K562 (cell line): ENCODE measurements around the gene APOC1. TPM values are rescaled to one million over a fixed set of nuclear protein-coding genes. Genes with fewer than 3 reads are reported as not detected.
A peak's percentile ranks its signal among the peaks of the same experiment; 100 is the strongest.

Experiments used
- BCL6 ChIP-seq: fragments of 250-450 bp; sonication (Bioruptor Pico); IDR thresholded peaks from 2 replicates; pipeline ENCODE4 v1.4.0; 2020
- BCOR ChIP-seq: fragments of 450-650 bp; IDR thresholded peaks from 2 replicates; pipeline ENCODE4 v1.6.1; 2016
- BDP1 ChIP-seq: IDR thresholded peaks from 3 replicates; pipeline ENCODE4 v1.6.1; 2011; ENCODE audit not compliant: insufficient read length, insufficient read depth
- ILK ChIP-seq: fragments of 450-650 bp; IDR thresholded peaks from 2 replicates; pipeline ENCODE4 v1.6.1; 2016; ENCODE audit warnings: missing genetic modification characterization, low read depth, mild to moderate bottlenecking, missing compliant biosample characterization, moderate library complexity, borderline replicate concordance
- KLF6 ChIP-seq: fragments of 250-450 bp; sonication (Bioruptor Pico); IDR thresholded peaks from 2 replicates; pipeline ENCODE4 v1.4.0; 2020; ENCODE audit warnings: mild to moderate bottlenecking, moderate library complexity, borderline replicate concordance
- MAFF ChIP-seq: IDR thresholded peaks from 2 replicates; pipeline ENCODE4 v1.6.1; 2012; ENCODE audit warnings: low read length, improper control_type of control experiment
- MCM3 ChIP-seq: fragments of 450-650 bp; IDR thresholded peaks from 2 replicates; pipeline ENCODE4 v1.6.1; 2016
- MEF2D ChIP-seq: conservative IDR thresholded peaks from 2 replicates; pipeline ENCODE4 v1.6.1; 2016; ENCODE audit warnings: low read depth, missing genetic modification characterization, missing compliant biosample characterization
- NFE2 ChIP-seq: IDR thresholded peaks from 2 replicates; pipeline ENCODE4 v1.6.1; 2014; ENCODE audit warnings: antibody characterized with exemption, low read depth
- PCBP1 ChIP-seq: fragments of 200-400 bp; formaldehyde crosslinking; IDR thresholded peaks from 2 replicates; pipeline ENCODE4 v1.6.1; 2018; ENCODE audit warnings: mild to moderate bottlenecking, low read depth, low read length; ENCODE audit not compliant: poor library complexity, severe bottlenecking
- PCBP2 ChIP-seq: fragments of 200-400 bp; formaldehyde crosslinking; IDR thresholded peaks from 2 replicates; pipeline ENCODE4 v1.6.1; 2018; ENCODE audit warnings: low read length, low read depth, mild to moderate bottlenecking, moderate library complexity; ENCODE audit not compliant: poor library complexity, severe bottlenecking
- PURB ChIP-seq: sonication (generic); formaldehyde crosslinking; IDR thresholded peaks from 2 replicates; pipeline ENCODE4 v1.9.0; 2021; ENCODE audit warnings: low read depth, mild to moderate bottlenecking, missing genetic modification reagents
- RBM15 ChIP-seq: fragments of 200-400 bp; formaldehyde crosslinking; IDR thresholded peaks from 2 replicates; pipeline ENCODE4 v1.6.1; 2018; ENCODE audit warnings: mild to moderate bottlenecking, low read length, moderate library complexity; ENCODE audit not compliant: insufficient read depth
- SIN3A ChIP-seq, 2 experiments: fragments of 150-350 bp in 1 of 2; IDR thresholded peaks; 2 replicates each; pipeline ENCODE4 v1.6.1; 2011 to 2016; ENCODE audit warnings: borderline replicate concordance in 2 of 2, low read depth in 2 of 2, low read length in 2 of 2, mild to moderate bottlenecking in 2 of 2, moderate library complexity in 2 of 2; ENCODE audit not compliant: control insufficient read depth in 1 of 2
- SUPT5H ChIP-seq: fragments of 450-650 bp; IDR thresholded peaks from 2 replicates; pipeline ENCODE4 v1.6.1; 2016
- ZBED1 ChIP-seq: IDR thresholded peaks from 2 replicates; pipeline ENCODE4 v1.6.1; 2014
- ZNF143 ChIP-seq: sonication (generic); formaldehyde crosslinking; IDR thresholded peaks from 2 replicates; pipeline ENCODE4 v1.9.0; 2022; ENCODE audit warnings: mild to moderate bottlenecking, missing genetic modification reagents
- ZNF253 ChIP-seq: fragments of 250-450 bp; sonication (Bioruptor Pico); conservative IDR thresholded peaks from 2 replicates; pipeline ENCODE4 v1.6.1; 2021; ENCODE audit warnings: mild to moderate bottlenecking
- ZNF436 ChIP-seq: fragments of 250-450, 450-650 bp; sonication (Bioruptor Pico); formaldehyde crosslinking; IDR thresholded peaks from 2 replicates; pipeline ENCODE4 v1.7.0; 2020; ENCODE audit warnings: mild to moderate bottlenecking
- ZNF668 ChIP-seq: fragments of 250-450 bp; sonication (Bioruptor Pico); IDR thresholded peaks from 2 replicates; pipeline ENCODE4 v1.8.0; 2022; ENCODE audit warnings: mild to moderate bottlenecking, inconsistent platforms
- ZSCAN29 ChIP-seq: fragments of 450-650 bp; IDR thresholded peaks from 2 replicates; pipeline ENCODE4 v1.6.1; 2017
- polyA plus RNA-seq, 8 experiments: library from polyadenylated mRNA; depleted of rRNA in 4 of 8; stranded (reverse) in 5 of 8; unstranded in 3 of 8; fragments of >200 nt; fragmentation: Nextera tagmentation in 2 of 8; fragmentation: Illumina TruSeq in 1 of 8; extraction: Ambion mirVana in 2 of 8; extraction: Trizol in 1 of 8; gene quantifications; 2 replicates each; pipeline versions ENCODE4 v1.2.1 to v1.2.3, GENCODE V29; 2011 to 2014; ENCODE audit warnings: inconsistent platforms in 1 of 8, missing spikeins in 1 of 8
- total RNA-seq, 7 experiments: library from RNA; depleted of rRNA in 6 of 7; stranded (reverse); fragments of >200 nt in 6 of 7; fragmentation: Illumina TruSeq in 2 of 7; extraction: Trizol in 2 of 7; gene quantifications; 2 replicates each; pipeline versions ENCODE4 v1.2.1 to v1.2.3, GENCODE V29; 2011 to 2021; ENCODE audit warnings: low replicate concordance in 1 of 7
- TF ChIP-seq, protein P1 (sequence below): fragments of 450-650 bp; formaldehyde crosslinking; IDR thresholded peaks from 2 replicates; pipeline ENCODE4 v1.4.0; 2020; ENCODE audit warnings: mild to moderate bottlenecking, moderate library complexity
- TF ChIP-seq, protein P2 (sequence below): sonication (generic); formaldehyde crosslinking; IDR thresholded peaks from 2 replicates; pipeline ENCODE4 v1.8.0; 2022; ENCODE audit warnings: mild to moderate bottlenecking, missing genetic modification reagents
- TF ChIP-seq, protein P3 (sequence below), 2 experiments: fragments of 450-650 bp; conservative IDR thresholded peaks; 2 replicates each; pipeline ENCODE4 v1.6.1; 2017; ENCODE audit warnings: mild to moderate bottlenecking in 2 of 2, moderate library complexity in 2 of 2

The APOC1 gene
- total and polyA plus RNA-seq, 9 of the 15 experiments (the other 6 are each of a cell fraction or from before 2014, with no cell fraction given): 115 to 408 (median 220) TPM

- TF ChIP-seq BCOR (0 out of 2 replicates have a peak, but pooled peaks have one; percentile 9), ZNF253 (CRISPR knock-in tag) (no peak), BCL6 (CRISPR knock-in tag) (no peak), PURB (CRISPR knock-in tag) (no peak), MEF2D (tag) (no peak), PCBP2 (no peak), NFE2 (no peak), ZNF668 (CRISPR knock-in tag) (no peak), ZBED1 (no peak), KLF6 (no peak), MCM3 (no peak), RBM15 (no peak), ZNF143 (CRISPR knock-in tag) (no peak), PCBP1 (no peak), ZNF436 (no peak), MAFF (no peak), ZSCAN29 (no peak), ILK (tag) (no peak), SIN3A (IDR thresholded peaks at IDR 0.05; ENCODE audit: borderline replicate concordance in 2 of 2, control insufficient read depth in 1 of 2, low read depth in 2 of 2, low read length in 2 of 2) (peak in 1 of 2 experiments; percentile 30; a peak in 2 of 4 replicates), SUPT5H (peak; percentile 81), BDP1 (no peak)
- TF ChIP-seq, protein P1, sequence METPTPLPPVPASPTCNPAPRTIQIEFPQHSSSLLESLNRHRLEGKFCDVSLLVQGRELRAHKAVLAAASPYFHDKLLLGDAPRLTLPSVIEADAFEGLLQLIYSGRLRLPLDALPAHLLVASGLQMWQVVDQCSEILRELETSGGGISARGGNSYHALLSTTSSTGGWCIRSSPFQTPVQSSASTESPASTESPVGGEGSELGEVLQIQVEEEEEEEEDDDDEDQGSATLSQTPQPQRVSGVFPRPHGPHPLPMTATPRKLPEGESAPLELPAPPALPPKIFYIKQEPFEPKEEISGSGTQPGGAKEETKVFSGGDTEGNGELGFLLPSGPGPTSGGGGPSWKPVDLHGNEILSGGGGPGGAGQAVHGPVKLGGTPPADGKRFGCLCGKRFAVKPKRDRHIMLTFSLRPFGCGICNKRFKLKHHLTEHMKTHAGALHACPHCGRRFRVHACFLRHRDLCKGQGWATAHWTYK (CRISPR knock-in tag): no peak
- TF ChIP-seq, protein P2, sequence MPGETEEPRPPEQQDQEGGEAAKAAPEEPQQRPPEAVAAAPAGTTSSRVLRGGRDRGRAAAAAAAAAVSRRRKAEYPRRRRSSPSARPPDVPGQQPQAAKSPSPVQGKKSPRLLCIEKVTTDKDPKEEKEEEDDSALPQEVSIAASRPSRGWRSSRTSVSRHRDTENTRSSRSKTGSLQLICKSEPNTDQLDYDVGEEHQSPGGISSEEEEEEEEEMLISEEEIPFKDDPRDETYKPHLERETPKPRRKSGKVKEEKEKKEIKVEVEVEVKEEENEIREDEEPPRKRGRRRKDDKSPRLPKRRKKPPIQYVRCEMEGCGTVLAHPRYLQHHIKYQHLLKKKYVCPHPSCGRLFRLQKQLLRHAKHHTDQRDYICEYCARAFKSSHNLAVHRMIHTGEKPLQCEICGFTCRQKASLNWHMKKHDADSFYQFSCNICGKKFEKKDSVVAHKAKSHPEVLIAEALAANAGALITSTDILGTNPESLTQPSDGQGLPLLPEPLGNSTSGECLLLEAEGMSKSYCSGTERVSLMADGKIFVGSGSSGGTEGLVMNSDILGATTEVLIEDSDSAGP (CRISPR knock-in tag): no peak
- TF ChIP-seq, protein P3, sequence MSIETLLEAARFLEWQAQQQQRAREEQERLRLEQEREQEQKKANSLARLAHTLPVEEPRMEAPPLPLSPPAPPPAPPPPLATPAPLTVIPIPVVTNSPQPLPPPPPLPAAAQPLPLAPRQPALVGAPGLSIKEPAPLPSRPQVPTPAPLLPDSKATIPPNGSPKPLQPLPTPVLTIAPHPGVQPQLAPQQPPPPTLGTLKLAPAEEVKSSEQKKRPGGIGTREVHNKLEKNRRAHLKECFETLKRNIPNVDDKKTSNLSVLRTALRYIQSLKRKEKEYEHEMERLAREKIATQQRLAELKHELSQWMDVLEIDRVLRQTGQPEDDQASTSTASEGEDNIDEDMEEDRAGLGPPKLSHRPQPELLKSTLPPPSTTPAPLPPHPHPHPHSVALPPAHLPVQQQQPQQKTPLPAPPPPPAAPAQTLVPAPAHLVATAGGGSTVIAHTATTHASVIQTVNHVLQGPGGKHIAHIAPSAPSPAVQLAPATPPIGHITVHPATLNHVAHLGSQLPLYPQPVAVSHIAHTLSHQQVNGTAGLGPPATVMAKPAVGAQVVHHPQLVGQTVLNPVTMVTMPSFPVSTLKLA (conservative IDR thresholded peaks at IDR 0.05): 0 out of 4 replicates have a peak, but pooled peaks of 1 of the 2 experiments have one; percentile 18
These were observed 10.6 kb upstream of the APOC1 start (continued) for GRCh38 chr19:44903602-44904425.
